ENCODE data around the gene RALY. TPM values are rescaled to one million over a fixed set of nuclear protein-coding genes. Genes with fewer than 3 reads are reported as not detected.
A peak's percentile ranks its signal among the peaks of the same experiment; 100 is the strongest.

Gene RALY
- total RNA-seq, 2 experiments from 2014 or later, result 208 to 229 TPM

- Mint-ChIP-seq H3K36me3 (ENCODE audit: low read depth) (peaks cover 20% of the 10 kb centered on the region), H3K27ac (no peak overlapping the region), H3K9me3 (no peaks in the 10 kb centered on the region), H3K27me3 (no peaks in the 10 kb centered on the region), H3K4me3 (no peak overlapping the region), H3K4me1 (peaks cover 36% of the 10 kb centered on the region)
- CTCF ChIA-PET, result interaction anchor here (1.0 kb wide), 1 partner anchor 8 kb away, joined by 3 read pairs; no protein-coding TSS in a partner anchor
- POLR2A ChIA-PET, result no interaction called here
- DNase-seq, result no peak
Measured at GRCh38 chr20:34045930-34046725, 52.4 kb downstream of the RALY start.

- H3K27ac Mint-ChIP-seq, result no peak overlapping the region
- CTCF ChIA-PET, result interaction anchor here (1.0 to 1.7 kb wide), 2 partner anchors 9 to 20 kb away, joined by 3 to 4 read pairs; no protein-coding TSS in a partner anchor
- POLR2A ChIA-PET, result no interaction called here
Measured at GRCh38 chr20:34047010-34047687, 53.4 kb downstream of the RALY start.

GRCh38 chr20:34047917-34048316, 54.2 kb downstream of the RALY start:
- Mint-ChIP-seq H3K4me1 (peaks cover 23% of the 10 kb centered on the region), H3K27ac (no peak overlapping the region), H3K36me3 (ENCODE audit: low read depth) (peaks cover 20% of the 10 kb centered on the region), H3K9me3 (no peaks in the 10 kb centered on the region), H3K4me3 (no peak overlapping the region), H3K27me3 (no peaks in the 10 kb centered on the region)
- ChIA-PET POLR2A (no interaction called here), CTCF (interaction anchor here (1.7 kb wide), 1 partner anchor 19 kb away, joined by 4 read pairs; no protein-coding TSS in a partner anchor)
- no peak for DNase-seq

More at GRCh38 chr20:34047010-34047687, 53.4 kb downstream of the RALY start:
- peaks cover 28% of the 10 kb centered on the region for H3K4me1 Mint-ChIP-seq
- H3K36me3 Mint-ChIP-seq (ENCODE audit: low read depth), result peaks cover 20% of the 10 kb centered on the region
- no peaks in the 10 kb centered on the region for H3K27me3 Mint-ChIP-seq
- no peaks in the 10 kb centered on the region for H3K9me3 Mint-ChIP-seq
- H3K4me3 Mint-ChIP-seq, result no peak overlapping the region
- DNase-seq, result no peak

DNA sequence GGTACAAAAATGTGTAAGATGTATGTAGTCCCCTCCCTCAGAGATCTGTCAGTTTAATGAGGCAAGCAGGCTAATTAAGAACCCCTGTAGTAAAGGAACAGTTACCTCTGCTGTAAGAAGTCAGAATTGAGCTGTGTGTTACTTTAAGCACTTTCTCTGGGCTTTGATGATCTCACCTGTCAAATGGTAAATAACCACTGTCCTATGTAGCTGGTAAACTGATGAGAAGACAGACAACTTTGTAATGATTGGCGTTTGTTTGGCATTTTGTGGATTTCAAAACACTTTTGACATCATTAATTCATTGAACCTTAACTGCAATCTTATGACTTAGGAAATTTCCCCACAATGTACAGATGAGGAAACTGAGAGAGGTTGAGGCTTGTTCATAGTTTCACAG, 55.7 kb downstream of the RALY start:
- no peak for DNase-seq
- POLR2A ChIA-PET, result no interaction called here
- CTCF ChIA-PET, result no interaction called here
- H3K4me1 Mint-ChIP-seq, result peaks cover 31% of the 10 kb centered on the region
- peaks cover 13% of the 10 kb centered on the region for H3K36me3 Mint-ChIP-seq (ENCODE audit: low read depth)
- no peak overlapping the region for H3K27ac Mint-ChIP-seq
- no peak overlapping the region for H3K4me3 Mint-ChIP-seq
- H3K9me3 Mint-ChIP-seq, result no peaks in the 10 kb centered on the region
- H3K27me3 Mint-ChIP-seq, result no peaks in the 10 kb centered on the region

DNA sequence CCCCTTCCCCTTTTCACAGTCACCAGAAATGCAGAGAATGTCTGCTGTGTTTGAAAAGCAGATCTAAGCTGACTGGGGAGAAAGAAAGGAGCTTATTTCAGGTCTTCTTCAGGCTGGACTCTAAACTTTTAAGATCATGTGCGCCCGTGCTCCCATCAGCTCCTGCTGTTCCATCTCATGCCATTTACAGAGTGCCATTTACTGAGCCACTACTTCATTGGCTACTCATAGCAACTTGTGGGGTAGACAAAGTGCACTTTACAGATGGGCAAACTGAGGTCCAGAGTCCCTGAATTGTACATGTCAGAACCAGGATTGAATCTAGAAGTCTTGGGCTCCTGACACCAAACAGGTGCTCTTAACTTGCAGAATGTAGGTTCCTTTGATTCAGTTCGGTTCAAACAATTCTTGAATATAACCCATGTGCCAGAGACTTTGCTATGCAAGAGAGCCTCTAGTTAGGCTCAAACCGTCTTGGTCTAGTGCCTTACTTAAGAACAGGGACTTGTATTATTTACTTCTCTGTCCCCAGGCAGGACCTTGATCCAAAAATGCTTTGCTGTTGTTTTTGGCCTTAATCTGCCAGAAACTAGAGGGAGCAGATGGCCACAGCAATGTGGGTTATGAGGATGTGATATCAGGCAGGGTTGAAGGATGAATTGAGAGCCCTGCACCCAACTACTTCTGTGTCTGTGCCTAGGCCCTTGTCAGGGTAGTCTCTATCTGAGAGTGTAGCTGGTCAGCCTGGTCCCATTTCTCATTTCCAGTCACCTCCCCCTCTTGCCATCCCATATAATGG, 56.4 kb downstream of the RALY start:
- Mint-ChIP-seq H3K9me3 (no peaks in the 10 kb centered on the region), H3K36me3 (ENCODE audit: low read depth) (peaks cover 11% of the 10 kb centered on the region), H3K27ac (no peak overlapping the region), H3K27me3 (no peaks in the 10 kb centered on the region), H3K4me3 (no peak overlapping the region), H3K4me1 (peaks cover 35% of the 10 kb centered on the region)
- DNase-seq, result no peak
- ChIA-PET CTCF (no interaction called here), POLR2A (no interaction called here)

DNA sequence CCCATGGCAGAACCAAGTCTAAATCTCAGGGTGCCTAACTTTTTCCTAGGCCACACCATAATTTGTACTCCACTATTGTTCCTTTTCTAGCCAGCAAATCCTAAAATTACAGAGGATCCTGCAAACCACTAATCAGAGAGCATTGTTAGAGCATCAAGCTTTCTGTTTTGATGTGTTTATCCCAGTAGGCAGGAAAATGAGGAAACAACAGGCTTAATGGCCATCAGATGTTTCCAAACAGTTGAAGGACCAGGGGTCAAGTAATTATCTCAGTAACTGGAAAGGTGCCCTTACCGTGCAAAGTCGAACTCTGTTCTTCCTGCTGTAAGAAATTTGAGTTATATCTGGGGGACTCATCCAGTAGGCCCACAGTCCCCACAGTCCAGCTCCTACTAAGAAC, 58.7 kb downstream of the RALY start:
- H3K4me3 Mint-ChIP-seq, result no peak overlapping the region
- CTCF ChIA-PET, result interaction anchor here (0.7 to 2.7 kb wide), 2 partner anchors 10 to 24 kb away, joined by 4 to 8 read pairs; no protein-coding TSS in a partner anchor

DNA sequence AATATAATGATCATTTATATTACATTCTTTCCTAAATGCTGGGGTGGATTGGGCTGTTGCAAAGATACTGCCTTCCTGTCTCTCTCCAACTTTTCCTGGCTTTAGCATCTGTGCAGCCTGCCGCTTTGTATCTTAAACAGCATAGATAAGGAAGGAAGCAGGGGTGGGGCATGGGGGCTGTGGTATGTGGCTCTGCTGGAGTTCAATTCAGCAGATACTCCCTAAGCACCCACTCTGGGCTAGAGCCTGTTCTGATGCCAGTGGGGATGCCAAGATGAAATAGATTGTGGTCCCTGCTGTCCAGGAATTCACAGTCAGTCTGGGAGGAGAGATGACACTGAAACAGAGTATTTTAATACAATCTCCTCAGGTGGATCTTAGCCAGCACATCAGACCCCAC, 61.6 kb downstream of the RALY start:
- Mint-ChIP-seq H3K9me3 (no peaks in the 10 kb centered on the region), H3K4me1 (peaks cover 51% of the 10 kb centered on the region), H3K27ac (no peak overlapping the region), H3K36me3 (ENCODE audit: low read depth) (peaks cover 7% of the 10 kb centered on the region), H3K27me3 (no peaks in the 10 kb centered on the region), H3K4me3 (no peak overlapping the region)
- POLR2A ChIA-PET, result no interaction called here
- DNase-seq, result no peak
- CTCF ChIA-PET, result no interaction called here

More for the DNA sequence above, 58.7 kb downstream of the RALY start:
- H3K9me3 Mint-ChIP-seq, result no peaks in the 10 kb centered on the region
- peaks cover 1% of the 10 kb centered on the region for H3K36me3 Mint-ChIP-seq (ENCODE audit: low read depth)
- POLR2A ChIA-PET, result no interaction called here
- no peaks in the 10 kb centered on the region for H3K27me3 Mint-ChIP-seq
- no peak for DNase-seq
- peaks cover 36% of the 10 kb centered on the region for H3K4me1 Mint-ChIP-seq
- no peak overlapping the region for H3K27ac Mint-ChIP-seq

- CTCF ChIA-PET, result interaction anchor here (2.4 kb wide), 1 partner anchor 10 kb away, joined by 9 read pairs; no protein-coding TSS in a partner anchor
- Mint-ChIP-seq H3K27ac (peak overlapping the region; percentile 1), H3K4me3 (no peak overlapping the region)
Measured at GRCh38 chr20:34058831-34059230, 65.1 kb downstream of the RALY start.

GRCh38 chr20:34060970-34061369, 67.3 kb downstream of the RALY start:
- peaks cover 16% of the 10 kb centered on the region for H3K36me3 Mint-ChIP-seq (ENCODE audit: low read depth)
- ChIA-PET CTCF (interaction anchor here (1.2 to 2.4 kb wide), 2 partner anchors 8 to 26 kb away, joined by 3 to 9 read pairs; no protein-coding TSS in a partner anchor), POLR2A (no interaction called here)
- no peaks in the 10 kb centered on the region for H3K9me3 Mint-ChIP-seq
- no peaks in the 10 kb centered on the region for H3K27me3 Mint-ChIP-seq
- H3K27ac Mint-ChIP-seq, result no peak overlapping the region
- H3K4me1 Mint-ChIP-seq, result peaks cover 36% of the 10 kb centered on the region
- DNase-seq, result no peak
- H3K4me3 Mint-ChIP-seq, result no peak overlapping the region

More at GRCh38 chr20:34058831-34059230, 65.1 kb downstream of the RALY start:
- Mint-ChIP-seq H3K4me1 (peaks cover 50% of the 10 kb centered on the region), H3K27me3 (no peaks in the 10 kb centered on the region), H3K9me3 (no peaks in the 10 kb centered on the region), H3K36me3 (ENCODE audit: low read depth) (peaks cover 10% of the 10 kb centered on the region)
- DNase-seq, result peak; percentile 20
- POLR2A ChIA-PET, result no interaction called here

- no peak overlapping the region for H3K4me3 Mint-ChIP-seq
- H3K27ac Mint-ChIP-seq, result no peak overlapping the region
- H3K36me3 Mint-ChIP-seq (ENCODE audit: low read depth), result peaks cover 16% of the 10 kb centered on the region
- H3K4me1 Mint-ChIP-seq, result peaks cover 32% of the 10 kb centered on the region
- H3K9me3 Mint-ChIP-seq, result no peaks in the 10 kb centered on the region
- ChIA-PET CTCF (interaction anchor here (0.6 to 2.3 kb wide), 2 partner anchors 9 to 89 kb away, joined by 4 to 8 read pairs; no protein-coding TSS in a partner anchor), POLR2A (no interaction called here)
- DNase-seq, result no peak
- no peaks in the 10 kb centered on the region for H3K27me3 Mint-ChIP-seq
Measured at GRCh38 chr20:34061695-34062094, 68.0 kb downstream of the RALY start.

GRCh38 chr20:34062570-34063482, 69.1 kb downstream of the RALY start:
- CTCF ChIA-PET, result interaction anchor here (0.6 to 2.3 kb wide), 3 partner anchors 10 to 90 kb away, joined by 3 to 8 read pairs (median 4); no protein-coding TSS in a partner anchor
- H3K9me3 Mint-ChIP-seq, result no peaks in the 10 kb centered on the region
- POLR2A ChIA-PET, result no interaction called here
- H3K4me3 Mint-ChIP-seq, result no peak overlapping the region
- no peak for DNase-seq
- H3K27me3 Mint-ChIP-seq, result no peaks in the 10 kb centered on the region
- peaks cover 16% of the 10 kb centered on the region for H3K36me3 Mint-ChIP-seq (ENCODE audit: low read depth)
- H3K27ac Mint-ChIP-seq, result no peak overlapping the region
- peaks cover 28% of the 10 kb centered on the region for H3K4me1 Mint-ChIP-seq

- H3K9me3 Mint-ChIP-seq, result no peaks in the 10 kb centered on the region
- H3K4me1 Mint-ChIP-seq, result peaks cover 27% of the 10 kb centered on the region
- H3K27ac Mint-ChIP-seq, result no peak overlapping the region
- no peaks in the 10 kb centered on the region for H3K27me3 Mint-ChIP-seq
- POLR2A ChIA-PET, result no interaction called here
- CTCF ChIA-PET, result no interaction called here
- peaks cover 14% of the 10 kb centered on the region for H3K36me3 Mint-ChIP-seq (ENCODE audit: low read depth)
- H3K4me3 Mint-ChIP-seq, result no peak overlapping the region
- no peak for DNase-seq
Measured at GRCh38 chr20:34064286-34064685, 70.6 kb downstream of the RALY start.

Data from activated CD4-positive, alpha-beta T cell treated with anti-CD3 and anti-CD28 coated beads, Interleukin-2, amount 10 ng/mL, durations not matched to agents 7 days and 5 days (primary cell).